ENCODE measurements around the gene NRN1L. TPM values are rescaled to one million over a fixed set of nuclear protein-coding genes. Genes with fewer than 3 reads are reported as not detected.

Gene NRN1L
- total and polyA plus RNA-seq, 2 donors (not counting 3 experiments of a cell fraction or from before 2014, with no cell fraction given), result 0.37 TPM; not detected in 1

DNA sequence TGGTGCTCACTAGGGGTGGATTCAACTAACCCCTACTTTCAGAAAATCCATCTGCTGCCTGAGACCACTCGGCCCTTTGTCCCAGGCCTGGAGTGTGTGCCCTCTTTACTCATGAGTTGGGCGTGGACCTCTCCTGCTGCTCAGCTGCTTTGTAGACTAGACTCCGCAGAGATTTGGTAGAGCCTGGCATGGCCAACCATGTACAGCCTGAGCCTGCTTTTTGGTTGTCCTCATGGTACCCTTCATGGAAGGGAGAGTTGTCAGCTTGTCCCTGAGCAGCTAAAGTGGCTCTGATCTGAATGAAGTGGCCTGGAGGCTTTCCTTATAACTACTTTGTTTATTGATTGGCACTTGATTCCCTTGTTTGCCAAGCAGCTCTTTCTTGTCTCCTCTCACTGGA, 10.3 kb upstream of the NRN1L start:
- DNase-seq (ENCODE audit: low read depth, low spot score), result no peak
- dilution Hi-C loops (cut with MboI; ENCODE audit: extremely low pct_ligation_motif_present, low sequenced_read_pairs), result no loop called here
- Histone ChIP-seq H3K9me3 (replicated peaks; ENCODE audit: control insufficient read depth, insufficient read depth, low read length) (no peaks in the 10 kb centered on the region), H2AFZ (ENCODE audit: low read depth, low read length) (no peak overlapping the region), H3K27me3 (ENCODE audit: control insufficient read depth in 2 of 2, insufficient read depth in 2 of 2, low read length in 2 of 2) (no peaks in the 10 kb centered on the region), H3K4me3 (replicated peaks in 1 of 3; ENCODE audit: insufficient read depth in 1 of 3, low read depth in 1 of 3, low read length in 3 of 3) (peak overlapping the region in 1 of 3 experiments; percentile 79), H3K9me1 (replicated peaks; ENCODE audit: control insufficient read depth, extremely low read depth, insufficient read depth, low read length) (no peaks in the 10 kb centered on the region), H3K4me1 (ENCODE audit: control insufficient read depth, extremely low read depth, insufficient read depth, low read length) (peaks cover 15% of the 10 kb centered on the region), H4K20me1 (replicated peaks; ENCODE audit: control insufficient read depth, extremely low read depth, insufficient read depth, low read length) (no peaks in the 10 kb centered on the region), H3K27ac (ENCODE audit: insufficient read depth, low read depth, low read length) (no peak overlapping the region), H3K79me2 (ENCODE audit: control insufficient read depth, insufficient read depth, low read length) (peaks cover 35% of the 10 kb centered on the region), H3K36me3 (ENCODE audit: control insufficient read depth in 2 of 2, extremely low read depth in 1 of 2, insufficient read depth in 2 of 2, low read length in 2 of 2) (peaks cover 21 to 49% of the 10 kb centered on the region in 2 experiments), H3K4me2 (ENCODE audit: insufficient read depth, low read length) (peak overlapping the region; percentile 79), H3K9ac (replicated peaks; ENCODE audit: extremely low read depth, insufficient read depth, low read length) (peak overlapping the region; percentile 91)
- CTCF ChIA-PET, result interaction anchor here (0.7 to 3.2 kb wide), 4 partner anchors 9 to 68 kb away, joined by 3 to 18 read pairs (median 4); no protein-coding TSS in a partner anchor
- POLR2A ChIA-PET, result no interaction called here
- TF ChIP-seq JUN (IDR thresholded peaks at IDR 0.05; ENCODE audit: borderline replicate concordance, insufficient read depth, insufficient read length, low read depth) (no peak), POLR2A (IDR thresholded peaks at IDR 0.05; ENCODE audit: low read depth, low read length) (no peak), MYC (IDR thresholded peaks at IDR 0.05; ENCODE audit: low read depth, low read length) (no peak), EZH2 (IDR thresholded peaks at IDR 0.05; ENCODE audit: borderline replicate concordance, low read depth, low read length, severe bottlenecking) (no peak), FOS (IDR thresholded peaks at IDR 0.05; ENCODE audit: borderline replicate concordance, insufficient read depth, low read length) (no peak), POLR2AphosphoS5 (IDR thresholded peaks at IDR 0.05; ENCODE audit: insufficient read depth, low read depth, low read length) (no peak), GATA2 (IDR thresholded peaks at IDR 0.05; ENCODE audit: insufficient read depth, insufficient read length, low read depth, low read length) (no peak), CTCF (IDR thresholded peaks at IDR 0.05; ENCODE audit: extremely low read depth in 1 of 2, insufficient read depth in 1 of 2, low read depth in 1 of 2, low read length in 2 of 2) (no peak)
- TF ChIP-seq, protein P1, sequence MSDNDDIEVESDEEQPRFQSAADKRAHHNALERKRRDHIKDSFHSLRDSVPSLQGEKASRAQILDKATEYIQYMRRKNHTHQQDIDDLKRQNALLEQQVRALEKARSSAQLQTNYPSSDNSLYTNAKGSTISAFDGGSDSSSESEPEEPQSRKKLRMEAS (IDR thresholded peaks at IDR 0.05; ENCODE audit: insufficient read depth, insufficient read length), result no peak
- no TSS peak for BruUV-seq (replicated peaks)
- FAIRE-seq, result no peak
- intact Hi-C loops (cut with micrococcal nuclease), result no loop called here
